ENCODE measurements around the gene BPIFA2.

DNA sequence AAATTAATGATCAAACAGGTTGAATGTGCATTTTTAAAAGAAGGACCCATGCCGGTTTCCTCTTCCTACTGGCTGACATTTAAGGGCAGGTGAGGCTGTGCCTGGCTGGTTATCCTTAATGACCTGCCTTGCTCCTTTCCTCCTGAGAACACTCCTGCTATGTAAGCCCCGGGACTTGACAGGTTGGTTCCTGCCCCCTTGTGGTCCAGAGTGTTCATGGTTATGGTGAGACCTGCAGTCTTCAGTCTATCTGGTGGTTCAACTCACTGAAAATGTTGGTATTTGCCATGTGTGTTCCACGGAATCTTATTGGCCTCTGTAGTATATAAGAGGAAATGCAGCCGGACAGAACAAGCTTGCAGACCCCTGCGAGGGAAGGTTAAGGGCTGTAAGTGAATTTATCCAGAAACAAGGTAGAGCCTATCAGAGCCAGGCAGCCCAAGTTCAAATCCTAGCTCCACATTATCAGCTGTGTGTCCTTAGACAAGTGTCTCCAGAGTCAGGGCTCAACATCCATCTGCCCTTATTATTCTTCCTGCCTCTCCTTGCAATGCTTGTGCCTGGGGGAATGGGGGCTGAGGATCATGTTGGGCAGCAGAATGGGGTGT is 44.0 kb downstream of the BPIFA2 start:
- TF ChIP-seq, protein P1, sequence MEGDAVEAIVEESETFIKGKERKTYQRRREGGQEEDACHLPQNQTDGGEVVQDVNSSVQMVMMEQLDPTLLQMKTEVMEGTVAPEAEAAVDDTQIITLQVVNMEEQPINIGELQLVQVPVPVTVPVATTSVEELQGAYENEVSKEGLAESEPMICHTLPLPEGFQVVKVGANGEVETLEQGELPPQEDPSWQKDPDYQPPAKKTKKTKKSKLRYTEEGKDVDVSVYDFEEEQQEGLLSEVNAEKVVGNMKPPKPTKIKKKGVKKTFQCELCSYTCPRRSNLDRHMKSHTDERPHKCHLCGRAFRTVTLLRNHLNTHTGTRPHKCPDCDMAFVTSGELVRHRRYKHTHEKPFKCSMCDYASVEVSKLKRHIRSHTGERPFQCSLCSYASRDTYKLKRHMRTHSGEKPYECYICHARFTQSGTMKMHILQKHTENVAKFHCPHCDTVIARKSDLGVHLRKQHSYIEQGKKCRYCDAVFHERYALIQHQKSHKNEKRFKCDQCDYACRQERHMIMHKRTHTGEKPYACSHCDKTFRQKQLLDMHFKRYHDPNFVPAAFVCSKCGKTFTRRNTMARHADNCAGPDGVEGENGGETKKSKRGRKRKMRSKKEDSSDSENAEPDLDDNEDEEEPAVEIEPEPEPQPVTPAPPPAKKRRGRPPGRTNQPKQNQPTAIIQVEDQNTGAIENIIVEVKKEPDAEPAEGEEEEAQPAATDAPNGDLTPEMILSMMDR (IDR thresholded peaks at IDR 0.05; ENCODE audit: low read depth, low read length): peak; percentile 75
- TF ChIP-seq EZH2phosphoT487 (IDR thresholded peaks at IDR 0.05; ENCODE audit: low read depth): no peak

Data from OCI-LY3 (cell line).